Measurements from ENCODE around the gene SDR42E2.
"Not testable (repeated sequence)": the region's sequence is repeated elsewhere in the genome, so short reads cannot be mapped to it uniquely, and the experiment has no call there.

Gene SDR42E2

GRCh38 chr16:22216191-22216831 is 54.0 kb downstream of the SDR42E2 start:
- DNase-seq: no peak

- DNase-seq: not testable (repeated sequence)
These were observed 54.5 kb downstream of the SDR42E2 start for GRCh38 chr16:22216832-22217225.

- no peak for DNase-seq
These were observed 55.8 kb downstream of the SDR42E2 start for GRCh38 chr16:22217890-22218730.

DNA sequence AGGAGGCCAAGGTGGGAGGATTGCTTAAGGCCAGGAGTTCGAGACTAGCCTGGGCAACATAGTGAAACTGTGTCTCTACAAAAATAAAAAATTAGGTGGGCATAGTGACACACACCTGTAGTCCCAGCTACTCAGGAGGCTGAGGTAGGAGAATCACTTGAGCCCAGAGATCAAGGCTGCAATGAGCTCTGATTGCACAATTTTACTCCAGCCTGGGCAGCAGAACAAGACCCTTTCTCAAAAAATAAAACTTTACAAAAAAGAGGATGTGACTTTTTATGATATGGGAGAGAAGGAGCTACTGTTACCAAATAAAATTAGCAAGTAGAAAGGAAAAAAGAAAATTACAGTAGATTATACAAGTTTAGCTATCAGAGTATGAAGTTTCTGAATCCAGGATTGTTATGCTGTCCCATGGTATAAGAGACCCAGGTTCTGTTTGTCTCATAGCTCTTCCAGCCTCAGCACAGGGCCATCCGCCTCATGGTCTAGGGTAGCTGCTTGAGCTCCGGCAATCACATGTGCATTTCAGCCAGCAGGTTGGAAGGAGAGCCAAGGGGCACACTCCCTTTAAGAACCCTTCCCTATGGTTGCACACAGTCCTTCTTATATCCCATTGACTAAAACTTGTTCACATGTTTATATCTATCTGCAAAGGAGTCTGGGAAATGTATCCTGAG is 57.2 kb downstream of the SDR42E2 start:
- no peak for DNase-seq

GRCh38 chr16:22220069-22220440 is 57.7 kb downstream of the SDR42E2 start:
- no peak for DNase-seq

DNA sequence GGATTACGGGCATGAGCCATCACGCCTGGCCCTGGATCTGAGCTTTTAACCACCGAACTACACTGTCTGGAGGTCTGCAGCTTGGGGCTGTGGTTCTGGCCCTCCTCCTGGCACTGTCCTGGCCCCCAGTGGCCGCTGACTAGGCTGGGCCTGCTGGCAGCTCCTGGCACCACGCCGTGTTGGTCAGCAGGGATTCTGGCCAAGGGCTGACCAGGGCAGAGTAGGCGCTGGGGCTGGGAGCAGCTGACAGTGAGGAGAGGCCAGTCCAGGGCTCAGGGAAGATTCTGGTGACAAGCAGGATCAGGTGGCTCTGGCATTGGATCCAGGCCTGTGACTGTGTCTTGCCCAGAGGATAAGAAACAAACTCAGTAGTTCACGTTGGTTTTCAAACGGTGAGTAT is 58.4 kb downstream of the SDR42E2 start:
- DNase-seq: no peak

DNA sequence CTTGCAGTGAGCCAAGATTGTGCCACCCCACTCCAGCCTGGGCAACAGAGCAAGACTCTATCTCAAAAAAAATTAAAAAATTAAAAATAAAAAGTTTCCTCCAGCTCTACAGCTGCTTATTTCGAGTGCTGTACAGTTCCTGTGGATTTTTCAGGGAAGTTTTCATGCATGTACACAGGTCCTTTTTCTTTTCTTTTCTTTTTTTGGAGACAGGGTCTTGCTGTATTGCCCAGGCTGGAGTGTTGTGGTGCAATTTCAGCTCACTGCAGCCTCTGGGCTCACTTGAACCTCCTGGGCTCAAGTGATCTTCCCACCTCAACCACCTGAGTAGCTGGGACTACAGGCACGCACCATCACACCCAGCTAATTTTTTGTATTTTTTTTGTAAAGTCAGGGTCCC is 59.7 kb downstream of the SDR42E2 start:
- DNase-seq: no peak

DNA sequence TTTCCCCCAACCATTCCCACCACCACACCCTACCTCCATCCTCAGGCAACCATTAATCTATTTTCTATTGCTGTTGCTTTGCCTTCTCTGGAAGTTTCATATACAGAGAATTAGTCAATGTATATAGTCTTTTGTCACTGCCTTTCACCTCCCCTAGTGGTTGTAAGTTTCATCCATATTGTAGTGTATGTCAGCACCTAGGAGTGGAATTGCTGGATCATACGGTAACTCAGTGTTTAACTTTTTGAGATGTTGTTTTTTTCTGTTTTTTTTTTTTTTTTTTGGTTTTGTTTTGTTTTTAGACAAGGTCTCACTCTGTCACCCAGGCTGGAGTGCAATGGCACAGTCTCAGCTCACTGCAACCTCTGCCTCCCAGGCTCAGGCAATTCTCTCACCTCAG is 60.7 kb downstream of the SDR42E2 start:
- no peak for DNase-seq

DNA sequence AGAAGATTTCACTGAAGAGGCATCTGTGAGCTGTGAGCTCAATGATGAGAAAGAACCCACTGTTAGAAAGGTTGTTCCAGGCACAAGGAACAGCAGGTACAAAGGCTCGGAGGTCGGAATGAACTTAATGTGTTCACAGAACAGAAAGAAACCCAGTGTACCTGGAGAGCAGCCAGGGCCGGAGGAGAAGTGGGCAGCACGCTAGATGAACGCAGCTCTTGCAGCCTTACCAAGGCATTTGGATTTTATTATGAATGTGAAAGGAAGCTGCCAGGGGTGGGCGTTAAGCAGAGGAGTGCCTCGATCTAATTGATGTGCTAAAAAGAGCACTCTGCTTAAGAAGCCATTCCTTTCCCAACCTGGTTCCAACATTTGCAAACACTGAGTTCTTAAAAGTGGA is 62.8 kb downstream of the SDR42E2 start:
- no peak for DNase-seq

DNA sequence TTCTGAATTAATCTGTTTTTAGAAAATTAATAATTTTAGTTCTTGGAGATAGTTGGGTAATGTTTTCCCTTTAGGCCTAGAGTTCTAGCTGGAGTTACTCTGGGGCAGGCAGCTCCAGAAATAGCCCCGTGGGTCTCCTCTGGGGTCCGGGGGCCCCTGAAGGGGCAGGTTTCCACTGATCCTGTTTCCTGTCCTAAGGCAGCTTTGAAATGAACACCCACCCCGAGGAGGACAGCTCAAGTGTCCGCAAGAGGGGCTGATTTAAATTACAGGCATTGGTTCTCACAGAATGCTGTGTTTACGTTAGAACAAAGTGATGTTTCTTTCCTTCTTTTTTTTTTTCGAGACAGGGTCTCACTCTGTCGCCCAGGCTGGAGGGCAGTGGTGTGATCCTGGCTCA is 67.6 kb downstream of the SDR42E2 start:
- no peak for DNase-seq

DNA sequence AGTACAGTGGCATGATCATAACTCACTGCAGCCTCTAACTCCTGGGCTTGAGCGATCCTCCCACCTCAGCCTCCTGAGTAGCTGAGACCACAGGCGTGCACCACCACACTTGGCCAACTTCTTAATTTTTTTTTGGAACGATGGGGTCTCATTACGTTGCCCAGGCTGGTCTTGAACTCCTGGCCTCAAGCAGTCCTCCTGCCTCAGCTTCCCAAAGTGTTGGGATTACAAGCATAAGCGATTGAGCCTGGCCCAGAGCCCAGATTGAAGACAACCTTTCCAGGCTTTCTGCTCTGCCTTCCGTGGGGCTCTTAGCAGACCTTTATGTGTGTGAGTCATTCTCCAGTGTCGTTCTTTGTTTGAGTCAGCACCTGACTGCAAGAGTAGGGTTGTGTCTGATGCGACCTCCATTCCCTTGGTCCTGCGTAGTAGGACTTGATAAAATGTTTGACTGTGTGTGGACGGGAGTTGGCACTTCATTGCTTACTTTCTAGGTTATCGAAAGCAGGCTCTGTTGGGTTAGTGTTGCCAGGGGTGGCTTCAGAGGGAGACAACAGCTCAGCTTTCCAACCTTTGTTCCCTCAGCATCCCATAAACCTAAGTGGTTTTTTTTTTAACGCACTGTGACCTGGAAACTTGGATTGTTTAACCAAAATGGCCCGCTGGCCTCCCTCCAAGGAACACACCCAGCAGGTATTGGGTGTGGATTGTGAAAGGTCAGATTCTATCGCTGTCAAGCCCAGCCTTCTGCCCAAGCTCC is 70.2 kb downstream of the SDR42E2 start:
- no peak for DNase-seq

DNA sequence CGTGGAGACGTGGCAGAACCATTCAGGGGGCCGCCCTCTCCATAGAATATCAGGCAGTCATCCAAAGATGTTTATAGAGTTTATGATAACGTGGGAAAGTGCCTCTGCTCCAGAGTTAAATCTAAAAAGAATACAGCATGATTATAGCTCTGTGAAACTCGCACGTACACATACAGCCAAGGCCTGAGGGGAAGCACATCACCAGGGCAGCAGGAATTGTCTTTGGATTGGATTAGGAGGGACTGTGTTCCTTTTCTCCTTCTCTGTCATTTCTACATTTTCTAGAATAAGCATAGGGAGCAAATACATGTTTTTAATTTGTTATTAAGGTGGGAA is 70.7 kb downstream of the SDR42E2 start:
- no peak for DNase-seq

GRCh38 chr16:22235839-22236745 is 73.8 kb downstream of the SDR42E2 start:
- DNase-seq: no peak

DNA sequence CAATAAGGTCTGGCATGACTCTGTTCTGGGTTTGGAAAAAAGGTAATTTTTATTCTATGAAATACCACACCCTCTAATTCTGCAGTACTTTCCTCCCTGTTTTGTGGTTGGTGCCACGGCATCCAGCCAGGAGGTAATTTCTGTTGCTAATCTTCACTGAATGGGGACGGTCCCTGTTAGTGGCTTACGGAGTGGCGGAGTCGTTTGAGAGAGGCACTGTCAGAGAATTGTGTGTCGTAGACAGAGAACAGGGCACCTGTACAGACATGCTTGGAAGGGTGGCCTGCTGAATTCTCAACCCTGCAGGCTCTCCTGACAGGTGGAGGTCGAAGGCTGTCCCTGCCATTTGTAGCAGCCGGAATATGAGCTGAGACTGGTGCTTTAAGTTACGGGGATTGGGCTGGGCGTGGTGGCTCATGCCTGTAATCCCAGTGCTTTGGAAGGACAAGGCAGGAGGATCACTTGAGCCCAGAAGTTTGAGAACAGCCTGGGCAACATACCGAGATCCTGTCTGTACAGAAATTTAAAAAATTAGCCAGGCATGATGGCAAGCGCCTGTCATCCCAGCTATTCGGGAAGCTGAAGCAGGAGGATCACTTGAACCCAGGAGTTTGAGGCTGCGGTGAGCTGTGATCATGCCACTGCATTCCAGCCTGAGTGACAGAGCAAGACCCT is 77.0 kb downstream of the SDR42E2 start:
- DNase-seq: no peak

DNA sequence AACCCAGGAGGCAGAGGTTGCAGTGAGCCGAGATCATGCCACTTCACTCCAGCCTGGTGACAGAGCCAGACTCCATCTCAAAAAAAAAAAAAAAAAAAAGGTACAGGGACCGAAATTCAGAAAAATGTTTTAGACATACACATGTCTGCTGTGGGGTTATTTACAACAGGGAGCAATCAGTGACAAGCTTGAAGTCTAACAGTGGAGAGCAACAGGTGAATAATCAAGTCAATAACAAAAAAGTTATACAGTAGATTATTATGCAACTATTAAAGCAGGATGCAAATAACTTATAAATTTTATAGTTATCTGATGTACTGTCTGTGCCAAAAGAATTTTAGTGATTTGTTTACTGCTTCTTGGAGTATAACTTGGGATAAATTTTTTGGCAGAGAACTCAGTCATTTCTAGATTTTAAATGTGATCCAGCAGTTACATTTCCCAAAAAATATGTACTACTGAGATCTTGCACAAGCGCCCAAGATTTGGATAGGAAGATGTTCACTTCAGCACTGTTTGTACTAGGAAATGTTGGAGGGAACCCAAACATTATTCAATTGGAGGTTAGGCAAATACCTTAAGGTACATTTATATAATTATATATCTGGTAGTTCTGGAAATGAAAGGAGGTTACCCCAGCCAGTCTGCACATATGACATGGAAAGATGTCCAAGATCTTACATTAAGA is 77.9 kb downstream of the SDR42E2 start:
- DNase-seq: no peak
